ENCODE measurements around the gene CAND2.
A peak's percentile ranks its signal among the peaks of the same experiment; 100 is the strongest.

CAND2 gene

DNA sequence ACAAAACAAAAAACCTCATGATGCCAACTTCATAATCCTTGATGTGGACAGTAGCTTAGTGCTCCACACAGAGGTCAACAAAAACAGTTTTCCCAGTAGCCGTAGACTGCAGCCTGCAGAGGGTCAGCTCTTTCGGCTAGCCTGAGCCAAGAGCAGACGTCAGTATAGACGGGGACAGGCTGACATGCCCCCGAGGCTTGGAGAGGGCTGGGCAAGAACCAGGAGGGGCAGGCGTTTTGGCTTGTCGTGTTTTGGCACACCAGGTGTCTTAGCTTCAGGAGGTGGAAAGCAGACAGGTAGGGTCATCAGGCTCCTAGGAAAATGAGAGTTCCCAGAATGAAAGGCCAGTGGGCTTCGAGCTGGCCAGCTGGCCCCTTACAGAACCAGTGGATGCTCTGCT, 21.8 kb downstream of the CAND2 start:
- H2AFZ ChIP-seq (ENCODE audit: low read depth, low read length): no peak overlapping the region
- H3K4me1 ChIP-seq (ENCODE audit: low read length): peaks cover 10% of the 10 kb centered on the region
- H3K4me3 ChIP-seq (ENCODE audit: low read length): no peak overlapping the region
- no peaks in the 10 kb centered on the region for H4K20me1 ChIP-seq (ENCODE audit: insufficient read depth, low read length)
- no peak for TF ChIP-seq EZH2phosphoT487 (IDR thresholded peaks at IDR 0.05; ENCODE audit: low read depth)
- TF ChIP-seq, protein P1, sequence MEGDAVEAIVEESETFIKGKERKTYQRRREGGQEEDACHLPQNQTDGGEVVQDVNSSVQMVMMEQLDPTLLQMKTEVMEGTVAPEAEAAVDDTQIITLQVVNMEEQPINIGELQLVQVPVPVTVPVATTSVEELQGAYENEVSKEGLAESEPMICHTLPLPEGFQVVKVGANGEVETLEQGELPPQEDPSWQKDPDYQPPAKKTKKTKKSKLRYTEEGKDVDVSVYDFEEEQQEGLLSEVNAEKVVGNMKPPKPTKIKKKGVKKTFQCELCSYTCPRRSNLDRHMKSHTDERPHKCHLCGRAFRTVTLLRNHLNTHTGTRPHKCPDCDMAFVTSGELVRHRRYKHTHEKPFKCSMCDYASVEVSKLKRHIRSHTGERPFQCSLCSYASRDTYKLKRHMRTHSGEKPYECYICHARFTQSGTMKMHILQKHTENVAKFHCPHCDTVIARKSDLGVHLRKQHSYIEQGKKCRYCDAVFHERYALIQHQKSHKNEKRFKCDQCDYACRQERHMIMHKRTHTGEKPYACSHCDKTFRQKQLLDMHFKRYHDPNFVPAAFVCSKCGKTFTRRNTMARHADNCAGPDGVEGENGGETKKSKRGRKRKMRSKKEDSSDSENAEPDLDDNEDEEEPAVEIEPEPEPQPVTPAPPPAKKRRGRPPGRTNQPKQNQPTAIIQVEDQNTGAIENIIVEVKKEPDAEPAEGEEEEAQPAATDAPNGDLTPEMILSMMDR (IDR thresholded peaks at IDR 0.05; ENCODE audit: low read depth, low read length): no peak
- H3K79me2 ChIP-seq (ENCODE audit: low read length): no peaks in the 10 kb centered on the region
- no peaks in the 10 kb centered on the region for H3K27me3 ChIP-seq (ENCODE audit: low read depth, low read length)
- H3K36me3 ChIP-seq (replicated peaks; ENCODE audit: low read depth, low read length): no peaks in the 10 kb centered on the region
- no peak overlapping the region for H3K27ac ChIP-seq (ENCODE audit: low read length)
- no peak overlapping the region for H3K9ac ChIP-seq (ENCODE audit: low read length)
- H3K9me3 ChIP-seq (ENCODE audit: insufficient read depth, low read length): no peaks in the 10 kb centered on the region
- no peak overlapping the region for H3K4me2 ChIP-seq (ENCODE audit: low read length)

GRCh38 chr3:12818773-12819172, 22.3 kb downstream of the CAND2 start:
- Histone ChIP-seq H3K4me3 (ENCODE audit: low read length) (no peak overlapping the region), H3K36me3 (replicated peaks; ENCODE audit: low read depth, low read length) (no peaks in the 10 kb centered on the region), H3K4me1 (ENCODE audit: low read length) (peaks cover 10% of the 10 kb centered on the region), H3K27ac (ENCODE audit: low read length) (no peak overlapping the region), H3K79me2 (ENCODE audit: low read length) (no peaks in the 10 kb centered on the region), H3K9ac (ENCODE audit: low read length) (no peak overlapping the region), H2AFZ (ENCODE audit: low read depth, low read length) (peak overlapping the region; percentile 51; the same call in 1 of the 2 replicates), H3K9me3 (ENCODE audit: insufficient read depth, low read length) (no peaks in the 10 kb centered on the region), H4K20me1 (ENCODE audit: insufficient read depth, low read length) (no peaks in the 10 kb centered on the region), H3K27me3 (ENCODE audit: low read depth, low read length) (no peaks in the 10 kb centered on the region), H3K4me2 (ENCODE audit: low read length) (0 out of 2 replicates have a peak overlapping the region, but pooled peaks have one; percentile 1)
- TF ChIP-seq, protein P1 (IDR thresholded peaks at IDR 0.05; ENCODE audit: low read depth, low read length): no peak
- no peak for TF ChIP-seq EZH2phosphoT487 (IDR thresholded peaks at IDR 0.05; ENCODE audit: low read depth)

DNA sequence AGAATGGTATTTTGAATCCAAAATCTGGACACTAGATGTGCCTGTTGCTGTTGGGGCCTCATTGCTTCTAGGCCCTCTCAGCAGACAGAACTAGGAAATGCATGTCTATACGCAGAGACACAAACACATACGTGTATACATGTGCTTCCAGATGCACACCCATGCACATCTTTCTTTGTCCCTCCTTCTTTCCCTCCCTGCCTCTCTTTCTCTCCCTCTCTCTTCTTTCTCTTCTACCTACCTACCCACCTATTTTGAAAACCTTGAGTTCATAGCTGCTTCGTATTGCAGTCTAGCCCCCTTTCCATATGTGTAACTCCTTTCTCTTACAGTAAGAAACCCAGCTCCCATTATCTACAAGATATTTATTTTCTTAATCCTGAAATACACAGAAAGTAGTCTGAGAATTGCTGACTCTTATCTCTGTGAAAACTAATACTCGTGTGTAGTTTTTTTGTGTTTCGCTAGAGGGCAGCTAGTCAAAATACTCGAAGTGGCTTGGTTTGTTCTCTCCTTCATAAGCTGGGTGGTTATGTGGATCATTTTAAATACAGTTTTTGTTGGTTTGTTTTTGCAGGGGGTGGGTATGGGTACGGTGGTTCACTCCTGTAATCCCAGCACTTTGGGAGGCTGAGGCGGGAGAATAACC, 26.4 kb downstream of the CAND2 start:
- H3K4me1 ChIP-seq (ENCODE audit: low read length): peaks cover 10% of the 10 kb centered on the region
- no peak overlapping the region for H3K27ac ChIP-seq (ENCODE audit: low read length)
- H4K20me1 ChIP-seq (ENCODE audit: insufficient read depth, low read length): no peaks in the 10 kb centered on the region
- no peaks in the 10 kb centered on the region for H3K79me2 ChIP-seq (ENCODE audit: low read length)
- TF ChIP-seq EZH2phosphoT487 (IDR thresholded peaks at IDR 0.05; ENCODE audit: low read depth): no peak
- TF ChIP-seq, protein P1 (IDR thresholded peaks at IDR 0.05; ENCODE audit: low read depth, low read length): peak; percentile 61
- H3K36me3 ChIP-seq (replicated peaks; ENCODE audit: low read depth, low read length): no peaks in the 10 kb centered on the region
- H3K9me3 ChIP-seq (ENCODE audit: insufficient read depth, low read length): no peaks in the 10 kb centered on the region
- no peaks in the 10 kb centered on the region for H3K27me3 ChIP-seq (ENCODE audit: low read depth, low read length)
- H2AFZ ChIP-seq (ENCODE audit: low read depth, low read length): no peak overlapping the region
- H3K4me3 ChIP-seq (ENCODE audit: low read length): no peak overlapping the region
- no peak overlapping the region for H3K4me2 ChIP-seq (ENCODE audit: low read length)
- H3K9ac ChIP-seq (ENCODE audit: low read length): no peak overlapping the region

- TF ChIP-seq, protein P1 (IDR thresholded peaks at IDR 0.05; ENCODE audit: low read depth, low read length): no peak
- TF ChIP-seq EZH2phosphoT487 (IDR thresholded peaks at IDR 0.05; ENCODE audit: low read depth): no peak
- H3K27me3 ChIP-seq (ENCODE audit: low read depth, low read length): no peaks in the 10 kb centered on the region
- no peak overlapping the region for H3K4me3 ChIP-seq (ENCODE audit: low read length)
- H3K9ac ChIP-seq (ENCODE audit: low read length): no peak overlapping the region
- no peak overlapping the region for H3K27ac ChIP-seq (ENCODE audit: low read length)
- H2AFZ ChIP-seq (ENCODE audit: low read depth, low read length): no peak overlapping the region
- peaks cover 3% of the 10 kb centered on the region for H3K36me3 ChIP-seq (replicated peaks; ENCODE audit: low read depth, low read length)
- H4K20me1 ChIP-seq (ENCODE audit: insufficient read depth, low read length): no peaks in the 10 kb centered on the region
- no peaks in the 10 kb centered on the region for H3K79me2 ChIP-seq (ENCODE audit: low read length)
- peaks cover 2% of the 10 kb centered on the region; the same call in 1 of the 2 replicates for H3K4me1 ChIP-seq (ENCODE audit: low read length)
- no peak overlapping the region for H3K4me2 ChIP-seq (ENCODE audit: low read length)
- no peaks in the 10 kb centered on the region for H3K9me3 ChIP-seq (ENCODE audit: insufficient read depth, low read length)
Measured at GRCh38 chr3:12824299-12824698, 27.8 kb downstream of the CAND2 start.

Data from OCI-LY3 (cell line).